Natural killer cell (primary cell): ENCODE results near the gene PAQR8. TPM values are rescaled to one million over a fixed set of nuclear protein-coding genes. Genes with fewer than 3 reads are reported as not detected.
A peak's percentile ranks its signal among the peaks of the same experiment; 100 is the strongest.

Source experiments
- ATAC-seq, 3 donors: fragments of 150-1000 bp in 2 of 3; fragments of 200-7000 bp in 1 of 3; cut with Tn5 transposase; 1 replicate in 1 of 3; 2 replicates in 2 of 3; pipeline ENCODE4 v1.10.0; 2021; ENCODE audit warnings: mild to moderate bottlenecking in 2 of 3, moderate library complexity in 2 of 3
- DNase-seq, 2 donors: peaks; one replicate each; pipeline versions ENCODE4 v3.0.0 to v3.0.0-alpha.2; 2013 to 2021; ENCODE audit warnings: mixed read lengths in 1 of 2
- H3K27ac ChIP-seq: one replicate; pipeline ENCODE4 v1.5.1; 2013; ENCODE audit warnings: mild to moderate bottlenecking, low read length
- H3K27me3 ChIP-seq: one replicate; pipeline ENCODE4 v1.6.1; 2013; ENCODE audit warnings: low read length; ENCODE audit not compliant: control insufficient read depth, insufficient read depth
- H3K36me3 ChIP-seq: one replicate; pipeline ENCODE4 v1.6.1; 2013; ENCODE audit warnings: low read length; ENCODE audit not compliant: control insufficient read depth, insufficient read depth
- H3K4me1 ChIP-seq: one replicate; pipeline ENCODE4 v1.6.1; 2013; ENCODE audit warnings: low read length; ENCODE audit not compliant: control insufficient read depth, insufficient read depth
- H3K4me3 ChIP-seq: one replicate; pipeline ENCODE4 v1.5.1; 2013; ENCODE audit warnings: low read length
- H3K9me3 ChIP-seq: one replicate; pipeline ENCODE4 v1.6.1; 2013; ENCODE audit warnings: low read length; ENCODE audit not compliant: control insufficient read depth, insufficient read depth
- H3K27ac Mint-ChIP-seq, 2 donors: one replicate each; pipeline ENCODE4 v1.8.0; 2022; ENCODE audit warnings: mild to moderate bottlenecking in 2 of 2, mixed read lengths in 2 of 2, moderate library complexity in 1 of 2
- H3K27me3 Mint-ChIP-seq, 2 donors: one replicate each; pipeline ENCODE4 v1.8.0; 2022; ENCODE audit warnings: low read depth in 2 of 2, mixed read lengths in 2 of 2
- H3K36me3 Mint-ChIP-seq: one replicate; pipeline ENCODE4 v1.8.0; 2022; ENCODE audit warnings: mixed read lengths
- H3K4me1 Mint-ChIP-seq, 2 donors: one replicate each; pipeline ENCODE4 v1.8.0; 2022; ENCODE audit warnings: mixed read lengths in 2 of 2
- H3K4me3 Mint-ChIP-seq: one replicate; pipeline ENCODE4 v1.8.0; 2022; ENCODE audit warnings: mild to moderate bottlenecking, moderate library complexity, mixed read lengths
- H3K9me3 Mint-ChIP-seq, 2 donors: one replicate each; pipeline ENCODE4 v1.8.0; 2022; ENCODE audit warnings: mixed read lengths in 2 of 2
- WGBS: methylation state at CpG from one replicate; pipeline ENCODE4 v1.1.7; 2013; ENCODE audit warnings: missing lambda C conversion rate; ENCODE audit not compliant: insufficient coverage; 5-methylcytosine and 5-hydroxymethylcytosine counted together
- intact Hi-C: fragments of 100-400 bp; cut with micrococcal nuclease; formaldehyde crosslinking; loops from one replicate; pipeline ENCODE4 v1.14.2; 2022
- total RNA-seq, 4 donors: library from RNA; stranded (reverse); fragments of 120-200 nt in 1 of 4; gene quantifications; one replicate each; pipeline versions ENCODE4 v1.2.3 to v1.2.4, GENCODE V29; 2013 to 2022
- TF ChIP-seq, protein P1 (sequence below): fragments of 200-600 bp; IDR thresholded peaks from one replicate; pipeline ENCODE4 v1.8.0; 2022; ENCODE audit warnings: antibody characterized with exemption

The PAQR8 gene
- total RNA-seq, 3 donors from 2014 or later (not counting 1 experiment from before 2014, with no cell fraction given) = 2.4 to 5.0 (median 4.6) TPM

DNA sequence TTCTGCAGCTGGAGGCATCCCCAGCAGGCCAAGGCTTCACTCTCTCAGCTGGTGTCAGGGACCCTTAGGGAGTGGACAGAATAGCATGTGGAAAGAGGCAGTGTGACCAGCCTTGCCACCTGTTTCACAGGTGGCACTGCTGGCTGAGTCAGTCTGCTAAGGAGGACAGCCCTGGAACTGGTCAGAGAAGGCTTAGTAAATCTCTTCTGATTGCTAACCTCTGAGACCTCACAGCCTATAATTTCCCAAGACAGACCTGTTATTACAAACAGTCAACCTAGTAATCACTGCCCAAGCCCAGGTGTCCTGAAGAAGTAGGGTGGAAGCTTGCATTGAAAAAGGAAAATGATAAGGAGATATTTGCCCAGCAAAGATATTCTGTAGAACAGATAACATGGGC is 26.4 kb upstream of the PAQR8 start:
- no peak overlapping the region for H3K27ac ChIP-seq
- intact Hi-C loops = no loop called here
- no peak for ATAC-seq

DNA sequence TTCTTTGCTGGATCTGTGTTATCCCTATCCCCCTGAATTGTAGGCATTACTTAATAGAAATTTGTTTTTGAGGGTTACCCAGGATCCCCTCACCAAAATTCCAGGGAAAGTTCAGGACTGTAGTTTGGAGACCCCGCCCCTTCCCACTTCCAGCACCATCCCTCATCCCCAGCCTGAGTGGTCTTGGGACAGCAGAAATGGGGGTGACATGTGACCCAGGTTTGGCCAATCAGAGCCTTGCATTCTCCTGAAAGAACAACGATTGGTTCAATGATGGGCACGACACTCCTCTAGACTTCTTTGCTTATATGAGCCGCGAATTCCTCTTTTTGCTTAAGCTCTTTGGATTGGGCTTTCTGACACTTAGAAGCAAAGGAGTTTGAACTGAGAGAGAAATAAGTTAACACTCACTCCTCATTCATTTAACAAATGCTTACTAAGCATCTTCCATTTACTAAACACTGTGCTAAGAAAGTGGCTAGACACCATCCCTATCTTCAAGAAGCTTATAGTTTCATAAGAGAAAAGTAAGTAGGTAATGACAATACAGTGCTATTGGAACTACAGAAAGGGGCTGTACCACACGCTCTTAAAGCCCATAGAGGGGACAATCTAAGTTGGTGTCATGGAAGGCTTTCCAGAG is 24.9 kb upstream of the PAQR8 start:
- Mint-ChIP-seq H3K4me1 (peaks cover 44 to 59% of the 10 kb centered on the region in 2 donors), H3K27ac (peak overlapping the region; percentile 69 to 93), H3K4me3 (no peak overlapping the region), H3K36me3 (no peaks in the 10 kb centered on the region), H3K9me3 (no peaks in the 10 kb centered on the region), H3K27me3 (no peaks in the 10 kb centered on the region)
- TF ChIP-seq, protein P1, sequence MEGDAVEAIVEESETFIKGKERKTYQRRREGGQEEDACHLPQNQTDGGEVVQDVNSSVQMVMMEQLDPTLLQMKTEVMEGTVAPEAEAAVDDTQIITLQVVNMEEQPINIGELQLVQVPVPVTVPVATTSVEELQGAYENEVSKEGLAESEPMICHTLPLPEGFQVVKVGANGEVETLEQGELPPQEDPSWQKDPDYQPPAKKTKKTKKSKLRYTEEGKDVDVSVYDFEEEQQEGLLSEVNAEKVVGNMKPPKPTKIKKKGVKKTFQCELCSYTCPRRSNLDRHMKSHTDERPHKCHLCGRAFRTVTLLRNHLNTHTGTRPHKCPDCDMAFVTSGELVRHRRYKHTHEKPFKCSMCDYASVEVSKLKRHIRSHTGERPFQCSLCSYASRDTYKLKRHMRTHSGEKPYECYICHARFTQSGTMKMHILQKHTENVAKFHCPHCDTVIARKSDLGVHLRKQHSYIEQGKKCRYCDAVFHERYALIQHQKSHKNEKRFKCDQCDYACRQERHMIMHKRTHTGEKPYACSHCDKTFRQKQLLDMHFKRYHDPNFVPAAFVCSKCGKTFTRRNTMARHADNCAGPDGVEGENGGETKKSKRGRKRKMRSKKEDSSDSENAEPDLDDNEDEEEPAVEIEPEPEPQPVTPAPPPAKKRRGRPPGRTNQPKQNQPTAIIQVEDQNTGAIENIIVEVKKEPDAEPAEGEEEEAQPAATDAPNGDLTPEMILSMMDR = no peak
- Histone ChIP-seq H3K27ac (no peak overlapping the region), H3K4me3 (no peak overlapping the region), H3K4me1 (peaks cover 31% of the 10 kb centered on the region), H3K36me3 (no peaks in the 10 kb centered on the region), H3K27me3 (no peaks in the 10 kb centered on the region), H3K9me3 (no peaks in the 10 kb centered on the region)
- intact Hi-C loops = no loop called here
- DNase-seq (no peak), ATAC-seq (no peak)
- WGBS = 100% methylated on average over 6 of the region's 6 CpGs

More for the DNA sequence above, 26.4 kb upstream of the PAQR8 start:
- Histone ChIP-seq H3K4me1 (peaks cover 30% of the 10 kb centered on the region), H3K9me3 (no peaks in the 10 kb centered on the region), H3K36me3 (no peaks in the 10 kb centered on the region), H3K27me3 (no peaks in the 10 kb centered on the region), H3K4me3 (no peak overlapping the region)
- TF ChIP-seq, protein P1 = no peak
- Mint-ChIP-seq H3K9me3 (no peaks in the 10 kb centered on the region), H3K27me3 (no peaks in the 10 kb centered on the region), H3K36me3 (no peaks in the 10 kb centered on the region), H3K4me3 (no peak overlapping the region), H3K4me1 (peaks cover 44 to 58% of the 10 kb centered on the region in 2 donors), H3K27ac (peak overlapping the region; percentile 93 to 96)
- no peak for DNase-seq

DNA sequence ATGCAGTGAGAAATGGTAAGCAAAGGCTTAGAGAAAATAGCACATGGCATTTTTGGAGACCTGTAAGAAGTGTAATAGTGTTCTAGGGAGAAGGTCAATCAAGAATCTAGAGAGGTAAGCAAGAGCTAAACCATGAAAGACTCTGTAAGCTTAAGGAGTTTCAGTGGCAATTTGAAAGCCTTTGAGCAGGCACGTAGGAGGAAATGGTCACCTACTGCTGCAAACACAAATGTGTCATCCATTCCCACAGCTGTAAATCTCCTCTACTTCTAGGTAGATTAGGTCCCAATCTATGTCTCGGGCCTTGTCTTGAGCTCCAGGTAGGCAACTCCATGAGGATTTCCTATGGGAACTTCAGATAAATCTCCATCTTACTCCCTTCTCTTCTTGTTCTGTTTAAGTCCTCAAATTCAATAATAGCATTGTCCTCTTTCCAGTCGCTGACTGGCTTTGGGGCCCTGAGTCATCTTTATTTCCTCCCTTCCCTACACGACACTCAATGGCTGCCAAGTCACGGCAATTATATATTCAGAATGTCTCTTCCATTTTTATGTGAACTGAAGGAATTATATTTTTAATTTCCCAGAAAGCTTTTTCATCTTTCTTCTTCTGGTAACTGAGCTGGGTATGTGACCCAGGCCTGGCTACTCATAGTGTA is 24.2 kb upstream of the PAQR8 start:
- Histone ChIP-seq H3K27ac (no peak overlapping the region), H3K9me3 (no peaks in the 10 kb centered on the region), H3K4me3 (no peak overlapping the region), H3K27me3 (no peaks in the 10 kb centered on the region), H3K36me3 (no peaks in the 10 kb centered on the region), H3K4me1 (peaks cover 29% of the 10 kb centered on the region)
- Mint-ChIP-seq H3K36me3 (no peaks in the 10 kb centered on the region), H3K4me3 (no peak overlapping the region), H3K4me1 (peaks cover 41 to 56% of the 10 kb centered on the region in 2 donors), H3K27ac (peak overlapping the region; percentile 69 to 93), H3K9me3 (no peaks in the 10 kb centered on the region), H3K27me3 (no peaks in the 10 kb centered on the region)
- no peak for DNase-seq
- TF ChIP-seq, protein P1 = no peak
- no peak for ATAC-seq
- 59% methylated on average over 3 of the region's 5 CpGs for WGBS
- intact Hi-C loops = no loop called here

DNA sequence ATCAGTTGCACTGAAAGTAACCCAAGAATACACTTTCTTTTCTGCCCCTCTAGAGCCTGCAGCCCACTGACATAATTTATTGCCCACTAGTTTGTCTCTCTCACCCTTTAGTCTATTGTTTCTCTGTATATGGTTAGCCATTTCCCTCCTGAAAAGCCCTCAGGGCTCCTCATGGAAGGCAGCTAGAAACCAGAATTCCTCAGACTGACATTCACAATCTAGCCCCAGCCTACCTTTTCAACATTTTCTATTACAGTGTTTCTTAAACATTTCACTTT is 21.4 kb upstream of the PAQR8 start:
- TF ChIP-seq, protein P1 = no peak
- Mint-ChIP-seq H3K36me3 (no peaks in the 10 kb centered on the region), H3K27me3 (no peaks in the 10 kb centered on the region), H3K27ac (no peak overlapping the region), H3K4me1 (peaks cover 22 to 32% of the 10 kb centered on the region in 2 donors), H3K9me3 (no peaks in the 10 kb centered on the region), H3K4me3 (no peak overlapping the region)
- Histone ChIP-seq H3K27ac (no peak overlapping the region), H3K9me3 (no peaks in the 10 kb centered on the region), H3K36me3 (no peaks in the 10 kb centered on the region), H3K4me3 (no peak overlapping the region), H3K27me3 (no peaks in the 10 kb centered on the region), H3K4me1 (peaks cover 4% of the 10 kb centered on the region)
- intact Hi-C loops = no loop called here
- DNase-seq (no peak), ATAC-seq (no peak)
